D721Med (cell line): ENCODE results near the gene STAB2.

Source experiments
- DNase-seq: peaks from one replicate; pipeline ENCODE4 v3.0.0; 2011; ENCODE audit warnings: low spot score; ENCODE audit not compliant: insufficient read length
- FAIRE-seq: peaks from 2 replicates; lab custom pipeline; 2011; peaks lifted over from hg19 to GRCh38; lab: Jason Lieb, UNC
- TF ChIP-seq, protein P1 (sequence below): IDR thresholded peaks from 2 replicates; pipeline ENCODE4 v1.5.1; 2012; ENCODE audit warnings: mild to moderate bottlenecking, control low read depth; ENCODE audit not compliant: insufficient read depth; ENCODE audit errors: missing control alignments

STAB2 gene

DNA sequence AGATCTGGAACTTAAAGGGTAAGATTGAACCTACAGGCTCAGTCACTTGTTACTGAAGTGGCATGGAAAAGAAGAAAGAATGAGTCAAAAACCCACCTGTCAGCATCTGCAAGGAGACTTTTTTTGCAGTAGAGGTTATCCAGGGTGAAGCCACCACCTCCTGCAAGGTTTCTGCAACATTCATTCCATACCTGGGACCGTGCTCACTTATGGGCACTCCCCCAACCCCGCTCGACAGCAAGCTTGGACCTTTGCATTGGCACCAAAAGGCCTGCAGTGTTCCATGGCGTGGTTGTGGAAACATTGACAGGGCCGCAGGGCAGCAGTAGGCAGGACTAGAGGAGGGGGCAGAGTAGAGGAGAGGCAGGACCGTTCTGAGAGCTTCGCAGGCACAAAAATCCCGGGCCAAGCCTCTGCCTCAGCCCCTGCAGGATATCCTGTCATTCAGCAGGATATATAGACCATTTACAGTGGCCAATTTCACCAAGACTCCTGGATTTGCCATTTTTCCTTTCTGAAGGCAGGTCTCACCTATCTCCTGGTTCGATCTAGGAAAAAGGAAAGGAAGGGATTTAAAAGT is at the start of gene STAB2:
STAB2 (plus strand) TSS at position 483 of the 580 bp plus-strand sequence. CDS start 204 bp downstream, outside the sequence.
- FAIRE-seq (no peak), DNase-seq (no peak)
- TF ChIP-seq, protein P1, sequence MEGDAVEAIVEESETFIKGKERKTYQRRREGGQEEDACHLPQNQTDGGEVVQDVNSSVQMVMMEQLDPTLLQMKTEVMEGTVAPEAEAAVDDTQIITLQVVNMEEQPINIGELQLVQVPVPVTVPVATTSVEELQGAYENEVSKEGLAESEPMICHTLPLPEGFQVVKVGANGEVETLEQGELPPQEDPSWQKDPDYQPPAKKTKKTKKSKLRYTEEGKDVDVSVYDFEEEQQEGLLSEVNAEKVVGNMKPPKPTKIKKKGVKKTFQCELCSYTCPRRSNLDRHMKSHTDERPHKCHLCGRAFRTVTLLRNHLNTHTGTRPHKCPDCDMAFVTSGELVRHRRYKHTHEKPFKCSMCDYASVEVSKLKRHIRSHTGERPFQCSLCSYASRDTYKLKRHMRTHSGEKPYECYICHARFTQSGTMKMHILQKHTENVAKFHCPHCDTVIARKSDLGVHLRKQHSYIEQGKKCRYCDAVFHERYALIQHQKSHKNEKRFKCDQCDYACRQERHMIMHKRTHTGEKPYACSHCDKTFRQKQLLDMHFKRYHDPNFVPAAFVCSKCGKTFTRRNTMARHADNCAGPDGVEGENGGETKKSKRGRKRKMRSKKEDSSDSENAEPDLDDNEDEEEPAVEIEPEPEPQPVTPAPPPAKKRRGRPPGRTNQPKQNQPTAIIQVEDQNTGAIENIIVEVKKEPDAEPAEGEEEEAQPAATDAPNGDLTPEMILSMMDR = no peak

GRCh38 chr12:103538397-103538796 is 48.7 kb upstream of the STAB2 start:
- DNase-seq (no peak), FAIRE-seq (no peak)
- TF ChIP-seq, protein P1 = no peak

- FAIRE-seq (no peak), DNase-seq (no peak)
- TF ChIP-seq, protein P1 = no peak
Observed at GRCh38 chr12:103540319-103540718, 46.8 kb upstream of the STAB2 start.

- DNase-seq (no peak), FAIRE-seq (no peak)
- TF ChIP-seq, protein P1 = no peak
Observed at GRCh38 chr12:103542078-103542477, 45.0 kb upstream of the STAB2 start.

- no peak for FAIRE-seq
- DNase-seq = no peak
- TF ChIP-seq, protein P1 = no peak
Observed at GRCh38 chr12:103546959-103547358, 40.1 kb upstream of the STAB2 start.

- TF ChIP-seq, protein P1 = no peak
- no peak for DNase-seq
- no peak for FAIRE-seq
Observed at GRCh38 chr12:103547376-103547775, 39.7 kb upstream of the STAB2 start.

GRCh38 chr12:103547929-103548328 is 39.1 kb upstream of the STAB2 start:
- no peak for FAIRE-seq
- TF ChIP-seq, protein P1 = peak; percentile 4
- DNase-seq = no peak
